ENCODE data around the gene MATN3. TPM values are rescaled to one million over a fixed set of nuclear protein-coding genes. Genes with fewer than 3 reads are reported as not detected.

The MATN3 gene
- total and polyA plus RNA-seq, 2 of the 13 experiments (the other 11 are each of a cell fraction or from before 2014, with no cell fraction given) = 36.1 to 208 TPM

GRCh38 chr2:20030224-20030623, 17.8 kb upstream of the MATN3 start:
- Histone ChIP-seq H3K27ac (ENCODE audit: extremely low read length, insufficient read depth, low read length) (no peak overlapping the region), H3K4me1 (ENCODE audit: insufficient read depth, low read length) (peaks cover 21% of the 10 kb centered on the region), H3K36me3 (replicated peaks in 1 of 2; ENCODE audit: control insufficient read depth in 1 of 2, insufficient read depth in 2 of 2, low read length in 2 of 2) (peaks cover 22 to 52% of the 10 kb centered on the region in 2 experiments), H2AFZ (ENCODE audit: low read length) (no peak overlapping the region), H3K4me3 (replicated peaks in 1 of 3; ENCODE audit: insufficient read depth in 1 of 3, low read depth in 2 of 3, low read length in 3 of 3) (no peak overlapping the region), H3K9me3 (ENCODE audit: low read length) (no peaks in the 10 kb centered on the region), H4K20me1 (ENCODE audit: insufficient read depth, low read length) (no peaks in the 10 kb centered on the region), H3K79me2 (ENCODE audit: insufficient read depth, low read length) (no peaks in the 10 kb centered on the region), H3K27me3 (ENCODE audit: control insufficient read depth in 1 of 2, insufficient read depth in 2 of 2, low read length in 2 of 2) (no peaks in the 10 kb centered on the region), H3K4me2 (ENCODE audit: low read depth, low read length) (no peak overlapping the region), H3K9ac (ENCODE audit: insufficient read depth, low read depth, low read length) (no peak overlapping the region)
- in situ Hi-C loops (cut with HindIII; ENCODE audit: extremely low pct_ligation_motif_present, low pct_unique_long_range_greater_than_20kb) = no loop called here
- WGBS (ENCODE audit: low lambda C conversion rate) = 94% methylated on average over 6 of the region's 6 CpGs
- FAIRE-seq = no peak
- TF ChIP-seq ZNF432 (CRISPR knock-in tag; IDR thresholded peaks at IDR 0.05; ENCODE audit: borderline replicate concordance) (no peak), CEBPB (IDR thresholded peaks at IDR 0.05; ENCODE audit: borderline replicate concordance, low read depth, low read length) (peak; percentile 80)
- no TSS peak for BruUV-seq (replicated peaks)
- intact Hi-C loops (cut with micrococcal nuclease; ENCODE audit: unreplicated experiment) = no loop called here
- POLR2A ChIA-PET = interaction anchor here (5.6 kb wide), 1 partner anchor 22 kb away, joined by 42 read pairs; the partner anchor contains the start of gene LAPTM4A
- ATAC-seq = no peak
- CTCF ChIA-PET (ENCODE audit: low intra/inter-chr PET ratio, low total read pairs) = no interaction called here
- DNase-seq (ENCODE audit: low spot score) = no peak

- FAIRE-seq = no peak
- POLR2A ChIA-PET = interaction anchor here (1.6 to 5.6 kb wide), 5 partner anchors 12 to 38 kb away, joined by 4 to 42 read pairs (median 7); partner anchors contain the start of genes LAPTM4A, MATN3 and WDR35
- H3K4me2 ChIP-seq (ENCODE audit: low read depth, low read length) = peak overlapping the region; percentile 33
Observed at GRCh38 chr2:20027705-20028434, 15.4 kb upstream of the MATN3 start.

More at GRCh38 chr2:20027705-20028434, 15.4 kb upstream of the MATN3 start:
- TF ChIP-seq CENPX (CRISPR knock-in tag; IDR thresholded peaks at IDR 0.05) = no peak
- TF ChIP-seq POLR2G (IDR thresholded peaks at IDR 0.05; ENCODE audit: low read depth, low read length) = 0 out of 2 replicates have a peak, but pooled peaks have one; percentile 4
- Histone ChIP-seq H3K9ac (ENCODE audit: insufficient read depth, low read depth, low read length) (no peak overlapping the region), H3K9me3 (ENCODE audit: low read length) (no peaks in the 10 kb centered on the region), H3K27ac (ENCODE audit: extremely low read length, insufficient read depth, low read length) (peak overlapping the region; percentile 53), H3K79me2 (ENCODE audit: insufficient read depth, low read length) (no peaks in the 10 kb centered on the region), H3K4me1 (ENCODE audit: insufficient read depth, low read length) (peaks cover 21% of the 10 kb centered on the region), H3K36me3 (replicated peaks in 1 of 2; ENCODE audit: control insufficient read depth in 1 of 2, insufficient read depth in 2 of 2, low read length in 2 of 2) (peaks cover 6 to 28% of the 10 kb centered on the region in 2 experiments), H4K20me1 (ENCODE audit: insufficient read depth, low read length) (no peaks in the 10 kb centered on the region), H2AFZ (ENCODE audit: low read length) (no peak overlapping the region), H3K4me3 (replicated peaks in 1 of 3; ENCODE audit: insufficient read depth in 1 of 3, low read depth in 2 of 3, low read length in 3 of 3) (peak overlapping the region in 1 of 3 experiments; percentile 0; a peak in 1 of 6 replicates), H3K27me3 (ENCODE audit: control insufficient read depth in 1 of 2, insufficient read depth in 2 of 2, low read length in 2 of 2) (no peaks in the 10 kb centered on the region)
- WGBS (ENCODE audit: low lambda C conversion rate) = 68% methylated on average over 3 of the region's 3 CpGs
- intact Hi-C loops (cut with micrococcal nuclease; ENCODE audit: unreplicated experiment) = no loop called here
- in situ Hi-C loops (cut with HindIII; ENCODE audit: extremely low pct_ligation_motif_present, low pct_unique_long_range_greater_than_20kb) = no loop called here
- ATAC-seq = peak; percentile 41
- BruUV-seq (replicated peaks) = no TSS peak
- no peak for DNase-seq (ENCODE audit: low spot score)
- CTCF ChIA-PET (ENCODE audit: low intra/inter-chr PET ratio, low total read pairs) = interaction anchor here (1.3 kb wide), 1 partner anchor 12 kb away, joined by 3 read pairs; no protein-coding TSS in a partner anchor

All from HepG2 (cell line).